ENCODE data around the gene HOXB8.

Gene HOXB8

DNA sequence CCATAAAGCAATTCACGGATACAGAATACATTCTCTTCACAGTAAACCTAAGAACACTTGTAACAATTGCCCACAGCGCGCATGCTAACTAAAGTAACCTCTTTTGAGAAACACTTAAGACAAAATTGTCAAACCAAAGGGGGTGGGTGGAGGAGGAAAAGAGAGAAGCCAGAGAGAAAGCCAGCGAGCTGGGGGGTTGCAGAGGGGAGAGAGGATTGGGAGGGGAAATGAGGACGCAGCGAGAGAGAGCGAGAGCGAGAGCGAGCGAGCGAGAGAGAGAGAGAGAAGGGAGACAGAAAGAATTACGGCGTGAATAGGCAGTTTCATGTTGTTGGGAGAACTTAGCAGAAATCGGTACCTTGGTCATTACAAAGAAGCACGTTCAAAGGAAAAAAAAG lies 2.6 kb downstream of the HOXB8 start:
- DNase-seq = no peak
- intact Hi-C loops (cut with DNase I) = loop anchor here (10.0 kb wide), 1 partner anchor 382 kb away; the partner anchor contains the start of gene IGF2BP1

GRCh38 chr17:48611681-48612455 lies 3.2 kb downstream of the HOXB8 start:
- intact Hi-C loops (cut with DNase I) = loop anchor here (10.0 kb wide), 1 partner anchor 383 kb away; the partner anchor contains the start of gene IGF2BP1
- DNase-seq = peak in 1 of 10 donors; percentile 32

- intact Hi-C loops (cut with DNase I) = loop anchor here (10.0 kb wide), 1 partner anchor 384 kb away; the partner anchor contains the start of gene IGF2BP1
- no peak for DNase-seq
These were observed 3.9 kb downstream of the HOXB8 start for GRCh38 chr17:48611213-48611612.

DNA sequence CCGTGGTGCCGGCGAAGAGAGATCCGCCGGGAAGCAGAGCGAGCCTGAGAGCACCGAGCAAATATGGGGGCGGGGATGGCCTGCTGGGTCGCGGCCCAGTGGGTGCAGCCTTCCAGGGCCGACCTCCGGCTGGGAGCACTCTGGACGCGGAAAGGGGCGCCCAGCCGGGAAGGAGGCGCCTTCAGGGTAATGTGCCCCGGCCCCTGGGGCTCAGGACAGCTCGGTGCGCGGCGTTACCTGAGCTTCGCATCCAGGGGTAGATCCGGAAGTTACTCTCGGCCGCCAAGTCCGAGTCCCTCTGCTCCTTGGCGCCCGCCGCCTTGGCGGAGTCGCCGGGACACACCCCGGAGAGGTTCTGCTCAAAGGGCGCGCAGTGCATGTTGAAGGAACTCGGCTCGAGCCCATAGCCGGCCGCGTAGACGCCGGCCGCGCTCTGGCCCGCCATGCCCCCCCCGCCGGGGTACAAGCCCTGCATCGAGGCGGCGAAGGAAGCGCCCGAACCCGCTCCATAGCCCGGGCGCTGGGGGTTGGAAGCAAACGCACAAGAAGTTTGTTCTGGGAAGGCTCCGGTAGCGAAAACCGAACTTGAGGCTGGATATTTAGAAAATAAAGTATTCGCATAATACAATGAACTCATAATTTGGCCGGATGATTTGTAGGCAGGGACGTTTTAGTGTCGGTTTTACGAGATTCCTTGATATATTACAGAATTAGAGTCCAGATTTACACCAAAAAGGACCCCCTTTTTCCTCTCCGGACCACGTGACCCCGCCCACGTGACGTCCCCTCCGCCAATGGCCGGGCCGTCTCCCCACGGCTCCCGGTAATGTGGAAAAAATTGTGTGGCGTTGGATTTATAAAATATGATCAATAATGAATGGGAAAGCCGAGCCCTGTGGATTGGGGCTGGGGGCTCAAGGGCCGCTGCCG lies 4.5 kb downstream of the HOXB8 start, which contains the start of gene HOXB7:
Gene HOXB7, minus strand, starts transcription at position 736 of the 930 bp plus-strand sequence. Its CDS starts 99 bp downstream, at position 637.
- DNase-seq = peak in 3 of 10 donors; percentile 14 to 38 (median 30)
- intact Hi-C loops (cut with DNase I) = loop anchor here (10.0 kb wide), 1 partner anchor 384 kb away; the partner anchor contains the start of gene IGF2BP1

DNA sequence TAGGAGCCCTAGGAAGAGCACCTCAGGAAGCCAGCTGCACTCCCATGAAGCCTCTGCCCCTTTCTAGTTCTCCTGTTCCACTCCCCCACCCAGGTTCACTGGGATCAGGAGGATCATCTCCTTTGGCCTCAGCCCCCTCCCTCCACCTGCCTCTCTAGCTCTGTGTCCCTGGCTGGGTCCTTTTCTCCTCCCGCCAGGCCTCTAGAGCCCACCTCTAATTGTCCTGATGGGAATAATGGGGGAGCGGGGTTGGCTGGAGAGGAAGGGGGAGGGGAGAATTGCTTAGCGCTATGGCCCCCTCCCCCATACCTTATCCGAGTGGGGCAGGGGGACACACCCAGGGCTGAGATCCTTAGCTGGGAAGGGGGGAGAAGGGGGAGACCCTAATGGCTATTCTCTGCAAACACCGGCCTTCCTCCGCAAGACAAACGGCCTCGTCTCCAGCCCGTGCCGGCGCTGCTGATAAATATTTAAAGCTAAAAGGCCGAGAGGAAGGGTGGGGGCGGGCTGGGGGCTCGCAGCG lies 5.3 kb downstream of the HOXB8 start:
- intact Hi-C loops (cut with DNase I) = loop anchor here (10.0 kb wide), 1 partner anchor 385 kb away; the partner anchor contains the start of gene IGF2BP1

GRCh38 chr17:48609033-48609432 lies 6.1 kb downstream of the HOXB8 start:
- intact Hi-C loops (cut with DNase I) = no loop called here
- DNase-seq = no peak

More for the DNA sequence above, 5.3 kb downstream of the HOXB8 start:
- DNase-seq = no peak

- intact Hi-C loops (cut with DNase I) = no loop called here
- DNase-seq = no peak
These were observed 6.6 kb downstream of the HOXB8 start for GRCh38 chr17:48608494-48608834.

- intact Hi-C loops (cut with DNase I) = no loop called here
- peak in 1 of 10 donors; percentile 49 for DNase-seq
These were observed 8.0 kb downstream of the HOXB8 start for GRCh38 chr17:48606892-48607614.

GRCh38 chr17:48605991-48606891 lies 8.9 kb downstream of the HOXB8 start:
- peak in 1 of 10 donors; percentile 73 for DNase-seq
- intact Hi-C loops (cut with DNase I) = no loop called here

DNA sequence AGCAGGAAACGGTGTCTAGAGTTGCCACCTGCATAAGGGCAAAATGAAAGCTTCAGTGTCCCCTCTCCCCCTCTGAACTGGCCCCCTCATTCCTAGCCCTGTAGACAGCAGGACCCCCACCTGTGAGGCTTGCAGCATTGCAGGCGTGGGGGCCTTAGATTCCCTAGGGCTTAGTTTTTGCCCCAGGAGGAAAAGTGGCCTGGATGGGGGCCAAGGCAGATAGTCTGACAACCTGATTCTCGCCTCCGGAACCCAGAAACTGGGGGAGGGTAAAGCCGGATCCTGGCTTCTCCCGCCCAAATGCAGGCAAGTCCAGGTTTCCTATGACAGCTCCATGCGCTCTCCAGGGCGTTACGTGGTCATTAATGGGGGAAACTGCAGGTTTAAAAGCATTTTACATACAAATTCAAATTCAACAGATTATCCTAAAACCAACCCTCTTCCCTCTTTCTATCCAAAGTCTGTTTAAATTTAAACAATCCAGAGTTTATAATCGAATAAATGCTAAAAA lies 9.6 kb downstream of the HOXB8 start:
- DNase-seq = no peak
- intact Hi-C loops (cut with DNase I) = no loop called here

DNA sequence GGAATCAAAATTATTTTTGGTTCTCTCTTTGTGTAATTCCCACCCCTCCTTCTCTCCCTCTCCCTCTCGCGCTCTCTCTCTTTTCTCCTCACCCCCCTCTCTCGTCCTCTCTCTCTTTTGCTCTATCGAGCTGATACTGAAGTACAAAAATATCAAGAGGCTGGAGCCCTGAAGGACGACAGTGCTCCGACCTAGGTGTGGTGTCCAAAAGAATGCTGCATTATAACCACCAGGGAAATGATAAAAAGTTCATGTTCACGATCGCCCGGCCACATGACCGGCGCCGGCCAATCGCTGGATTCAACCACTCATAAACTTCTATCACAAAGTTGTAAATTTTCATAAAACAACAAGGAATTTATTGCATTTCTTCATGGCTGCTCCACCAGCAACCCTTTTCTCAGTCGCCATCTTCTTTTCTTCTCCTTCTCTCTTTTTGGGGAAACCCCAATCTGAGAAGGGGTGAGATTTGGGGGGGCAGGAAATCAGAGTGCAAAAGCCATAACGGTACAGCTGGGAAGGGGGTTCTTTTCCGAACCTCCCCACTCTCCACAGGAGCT lies 10.2 kb downstream of the HOXB8 start, which contains the start of gene HOXB6:
Gene HOXB6, minus strand, starts transcription at position 217 of the 560 bp plus-strand sequence. CDS start 6,836 bp downstream, outside the sequence.
- intact Hi-C loops (cut with DNase I) = no loop called here
- no peak for DNase-seq

DNA sequence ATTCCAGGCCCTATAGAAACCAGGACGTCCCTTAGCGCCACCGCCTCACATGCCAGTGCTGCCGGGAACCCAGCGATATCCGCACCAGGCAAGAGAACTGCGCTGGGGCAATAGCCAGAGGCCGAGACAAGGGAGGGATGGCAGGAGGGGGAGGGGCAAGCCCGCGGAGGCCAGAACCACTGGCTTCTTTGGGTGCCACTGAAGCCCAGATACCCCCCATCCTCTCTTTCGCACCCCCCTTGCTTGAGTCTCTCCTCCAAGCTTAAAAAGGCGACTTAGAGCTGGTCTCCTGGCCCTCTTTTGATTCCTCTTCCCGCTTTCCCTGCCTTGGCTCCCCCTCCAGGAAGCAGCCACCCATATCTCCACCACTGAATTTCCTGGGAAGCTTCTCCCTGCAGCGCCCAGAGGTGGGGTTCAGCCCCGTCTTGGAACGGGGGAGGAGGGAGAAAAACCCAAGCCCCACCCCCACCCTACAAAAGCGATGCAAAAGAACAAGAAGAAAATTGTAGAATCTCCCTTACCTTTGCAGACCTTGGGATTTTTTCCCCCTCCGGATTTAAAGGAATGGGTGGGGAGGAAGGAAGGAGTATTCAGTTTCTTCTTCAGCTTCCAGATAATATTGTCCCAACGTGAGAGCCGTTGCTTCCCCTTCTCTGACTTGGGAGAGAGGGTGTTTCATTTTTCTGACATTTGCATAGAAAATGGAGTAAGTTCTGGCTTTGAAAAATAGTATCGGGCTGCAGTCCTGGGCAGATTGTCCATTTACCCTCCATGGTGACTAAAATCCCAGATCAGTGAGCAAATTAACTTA lies 10.9 kb downstream of the HOXB8 start:
- DNase-seq = no peak
- intact Hi-C loops (cut with DNase I) = no loop called here

GRCh38 chr17:48601539-48602425 lies 13.3 kb downstream of the HOXB8 start:
- intact Hi-C loops (cut with DNase I) = no loop called here
- peak in 1 of 10 donors; percentile 30 for DNase-seq

GRCh38 chr17:48601207-48601538 lies 13.9 kb downstream of the HOXB8 start:
- DNase-seq = no peak
- intact Hi-C loops (cut with DNase I) = no loop called here

- intact Hi-C loops (cut with DNase I) = no loop called here
- DNase-seq = no peak
These were observed 14.6 kb downstream of the HOXB8 start for GRCh38 chr17:48600244-48601098.

DNA sequence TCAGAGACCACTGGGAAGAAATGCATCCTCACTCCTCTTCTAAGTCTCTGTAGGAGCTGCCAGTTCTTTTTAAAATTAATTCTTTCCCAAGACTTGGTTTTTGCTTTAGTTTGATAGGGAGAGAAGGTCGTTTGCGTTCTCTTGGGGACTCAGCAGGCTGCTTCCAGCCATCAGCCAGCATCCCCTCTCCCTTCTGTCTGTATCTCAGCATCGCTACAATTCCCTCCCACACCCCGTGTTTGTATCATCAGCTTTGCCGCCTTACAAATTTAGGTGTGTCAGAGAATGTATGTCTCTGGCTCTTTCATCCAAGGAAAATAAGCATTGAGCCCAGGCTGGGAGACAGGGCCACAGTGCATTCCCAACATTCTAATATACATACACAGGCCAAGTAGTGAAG lies 15.7 kb downstream of the HOXB8 start:
- intact Hi-C loops (cut with DNase I) = no loop called here
- DNase-seq = no peak
